Stimulated activated CD8-positive, alpha-beta memory T cell treated with anti-CD3 and anti-CD28 coated beads, Interleukin-2, amount 100 ng/mL, for 1 hour (primary cell): ENCODE measurements around the gene CXCL5.

ENCODE experiments used
- DNase-seq, 2 donors: peaks; one replicate each; pipeline ENCODE4 v3.0.0-alpha.2; 2020; ENCODE audit warnings: low read depth in 2 of 2

The CXCL5 gene

DNA sequence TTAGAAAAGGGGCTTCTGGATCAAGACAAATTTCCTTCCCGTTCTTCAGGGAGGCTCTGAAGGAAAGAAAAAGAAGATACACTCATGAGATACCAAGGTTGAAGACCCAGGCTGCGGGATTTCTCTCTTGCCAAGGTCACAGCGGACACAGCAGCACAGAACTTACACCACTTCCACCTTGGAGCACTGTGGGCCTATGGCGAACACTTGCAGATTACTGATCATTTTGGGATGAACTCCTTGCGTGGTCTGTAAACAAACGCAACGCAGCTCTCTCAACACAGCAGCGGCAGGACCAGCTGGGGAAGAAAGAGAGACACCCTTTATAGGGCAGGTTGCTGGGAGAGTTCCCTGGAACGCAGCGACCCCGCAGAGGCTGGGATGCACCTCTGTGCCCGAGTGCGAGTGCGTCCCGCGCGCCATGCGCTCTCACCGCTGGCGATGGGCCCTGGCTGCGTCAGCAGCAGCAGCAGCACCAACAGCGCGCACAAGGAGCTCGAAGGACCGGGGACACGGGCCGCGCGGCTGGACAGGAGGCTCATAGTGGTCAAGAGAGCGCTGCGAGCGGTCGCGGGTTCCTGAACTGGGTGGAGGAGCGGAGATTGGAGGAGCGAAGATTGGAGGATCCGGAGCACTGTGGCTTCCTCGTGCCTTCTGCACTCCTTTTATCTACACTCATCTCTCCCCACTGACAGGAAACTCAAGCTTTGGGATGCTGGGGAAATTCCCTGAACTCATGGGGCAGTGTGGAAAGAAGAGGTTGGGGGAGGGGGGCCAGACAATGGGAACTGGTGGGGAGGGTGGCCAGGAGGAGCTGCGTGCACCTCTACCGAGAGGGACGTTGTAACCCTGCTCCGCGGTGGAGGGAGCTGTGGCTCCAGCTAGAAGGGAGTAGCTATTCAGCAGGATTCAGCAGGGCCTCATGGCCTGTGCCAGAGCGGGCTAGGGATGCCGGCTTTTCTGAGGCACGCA is at the start of gene CXCL5:
CXCL5 (minus strand) TSS at position 638 of the 972 bp plus-strand sequence; CDS start at position 542, 96 bp downstream.
- no peak for DNase-seq

DNA sequence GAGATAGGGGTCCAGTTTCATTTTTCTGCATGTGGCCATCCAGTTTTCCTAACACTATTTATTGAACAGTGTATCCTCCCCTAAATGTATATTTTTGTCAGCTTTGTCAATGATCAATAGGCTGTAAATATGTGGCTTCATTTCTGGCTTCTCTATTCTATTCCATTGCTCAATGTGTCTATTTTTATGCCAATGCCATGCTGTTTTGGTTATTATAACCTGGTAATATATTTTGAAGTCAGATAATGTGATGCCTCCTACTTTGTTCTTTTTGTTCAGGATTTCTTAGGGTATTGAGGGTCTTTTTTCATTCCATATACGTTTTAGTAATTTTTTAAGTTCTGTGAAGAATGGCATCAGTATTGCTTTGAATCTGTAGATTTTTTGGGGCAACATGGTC is 48.7 kb upstream of the CXCL5 start:
- no peak for DNase-seq

DNA sequence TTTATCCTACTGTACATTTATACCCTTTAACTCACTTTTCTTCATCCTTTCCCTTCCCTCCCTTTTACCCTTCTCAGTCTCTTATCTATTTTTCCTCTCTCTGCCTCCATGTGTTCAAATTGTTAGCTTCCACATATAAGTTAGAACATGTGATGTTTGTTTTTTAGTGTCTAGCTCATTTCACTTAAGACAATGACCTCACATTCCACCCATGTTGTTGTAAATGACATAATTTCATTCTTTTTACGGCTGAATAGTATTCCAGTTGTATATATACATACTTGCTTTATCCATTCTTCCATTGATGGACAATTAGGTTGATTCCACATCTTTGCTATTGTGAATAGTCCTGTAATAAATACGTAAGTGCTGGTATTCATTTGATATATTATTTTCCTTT is 47.3 kb upstream of the CXCL5 start:
- DNase-seq: no peak

DNA sequence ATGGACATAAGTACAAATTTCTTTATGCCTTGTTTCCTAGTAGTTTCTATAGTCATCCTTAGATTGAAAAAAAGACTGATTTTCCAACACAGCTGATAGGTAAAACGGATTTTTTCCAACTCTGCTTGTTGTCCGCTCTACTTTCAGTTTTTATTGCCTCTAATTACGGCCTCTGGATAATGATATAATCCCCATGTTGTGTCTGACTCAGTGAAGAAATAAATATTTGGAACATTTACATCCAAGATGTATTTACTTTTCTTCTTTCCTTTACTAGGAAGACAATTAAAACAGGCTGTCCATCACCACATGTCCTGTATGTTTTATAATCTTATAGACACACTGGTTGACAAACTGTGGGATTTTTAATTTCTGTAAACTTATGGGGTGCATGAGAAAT is 46.8 kb upstream of the CXCL5 start:
- no peak for DNase-seq

DNA sequence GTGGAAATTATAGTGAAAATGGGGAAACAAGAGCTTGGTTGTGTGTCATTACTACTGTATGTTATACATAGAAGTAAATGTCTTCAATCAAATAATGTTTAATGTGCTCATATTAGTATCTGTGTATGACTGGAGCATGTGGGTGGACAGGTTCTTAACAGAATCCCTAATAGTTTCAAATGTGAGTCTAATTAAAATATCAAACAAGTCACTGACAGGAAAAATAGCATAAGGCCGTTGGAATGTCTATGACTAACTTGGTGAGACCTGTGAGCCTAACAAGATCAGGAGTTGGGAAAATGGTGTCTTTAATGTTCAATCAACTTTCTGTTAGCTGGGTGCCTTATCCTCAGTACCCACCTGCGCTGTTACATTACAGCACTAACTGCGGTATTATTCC is 46.2 kb upstream of the CXCL5 start:
- DNase-seq: no peak

DNA sequence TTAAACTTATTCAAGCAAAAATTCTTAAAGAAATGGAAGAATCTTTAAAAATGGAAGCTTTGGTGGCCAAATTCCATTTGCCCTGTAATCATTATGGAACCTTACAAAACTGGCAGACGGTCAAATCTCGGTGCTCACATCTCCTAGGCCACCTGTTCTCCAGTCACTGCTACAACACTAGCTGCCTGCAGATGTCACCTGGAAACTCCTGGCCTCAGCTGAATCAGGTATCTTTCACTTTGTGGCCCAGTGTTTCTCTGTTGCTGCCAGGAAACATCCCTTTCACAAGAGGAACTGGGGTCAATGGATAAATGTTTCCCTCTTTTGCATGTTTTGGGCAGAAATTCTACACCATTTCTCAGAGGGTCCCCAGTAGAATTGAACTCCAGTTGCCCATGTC is 44.2 kb upstream of the CXCL5 start:
- no peak for DNase-seq

DNA sequence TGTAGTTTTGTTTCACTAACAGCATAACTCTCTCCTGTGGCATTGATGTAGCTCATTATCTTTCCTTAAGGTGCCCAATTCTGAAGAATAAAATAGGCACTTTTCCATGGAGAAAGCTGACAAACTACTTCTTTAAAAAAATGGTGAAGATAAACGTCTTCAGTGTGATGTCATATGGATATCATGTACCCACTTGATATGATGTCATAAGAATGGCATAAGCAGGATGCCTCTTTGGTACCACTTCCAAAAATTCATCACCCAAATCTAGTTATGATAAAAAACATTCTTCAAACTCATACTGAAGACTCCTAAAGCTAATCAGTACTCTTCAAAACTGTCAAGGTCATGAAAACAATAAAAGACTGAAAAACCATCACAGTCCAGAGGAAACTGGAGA is 42.9 kb upstream of the CXCL5 start:
- DNase-seq: no peak

DNA sequence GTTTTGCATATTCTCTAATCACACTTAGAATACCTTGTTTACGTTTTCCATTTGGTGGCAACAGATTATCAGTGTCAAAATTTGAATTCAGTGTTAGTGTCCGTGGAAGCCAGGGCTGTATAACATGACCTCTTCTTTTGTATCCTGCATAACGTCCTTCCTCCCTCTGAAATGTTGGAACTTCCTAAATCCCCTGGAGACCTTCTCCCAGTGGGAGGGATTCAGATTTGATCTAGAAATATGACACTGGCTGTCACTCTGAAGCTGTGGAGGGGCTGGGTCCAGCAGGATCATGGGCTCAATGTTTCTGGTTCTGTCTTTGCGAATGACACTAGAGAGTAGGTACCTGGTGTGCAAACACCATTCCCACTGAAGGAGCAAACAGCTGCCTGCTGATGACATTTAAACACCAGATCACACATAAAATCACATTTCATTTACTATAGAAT is 40.9 kb upstream of the CXCL5 start:
- DNase-seq: no peak

DNA sequence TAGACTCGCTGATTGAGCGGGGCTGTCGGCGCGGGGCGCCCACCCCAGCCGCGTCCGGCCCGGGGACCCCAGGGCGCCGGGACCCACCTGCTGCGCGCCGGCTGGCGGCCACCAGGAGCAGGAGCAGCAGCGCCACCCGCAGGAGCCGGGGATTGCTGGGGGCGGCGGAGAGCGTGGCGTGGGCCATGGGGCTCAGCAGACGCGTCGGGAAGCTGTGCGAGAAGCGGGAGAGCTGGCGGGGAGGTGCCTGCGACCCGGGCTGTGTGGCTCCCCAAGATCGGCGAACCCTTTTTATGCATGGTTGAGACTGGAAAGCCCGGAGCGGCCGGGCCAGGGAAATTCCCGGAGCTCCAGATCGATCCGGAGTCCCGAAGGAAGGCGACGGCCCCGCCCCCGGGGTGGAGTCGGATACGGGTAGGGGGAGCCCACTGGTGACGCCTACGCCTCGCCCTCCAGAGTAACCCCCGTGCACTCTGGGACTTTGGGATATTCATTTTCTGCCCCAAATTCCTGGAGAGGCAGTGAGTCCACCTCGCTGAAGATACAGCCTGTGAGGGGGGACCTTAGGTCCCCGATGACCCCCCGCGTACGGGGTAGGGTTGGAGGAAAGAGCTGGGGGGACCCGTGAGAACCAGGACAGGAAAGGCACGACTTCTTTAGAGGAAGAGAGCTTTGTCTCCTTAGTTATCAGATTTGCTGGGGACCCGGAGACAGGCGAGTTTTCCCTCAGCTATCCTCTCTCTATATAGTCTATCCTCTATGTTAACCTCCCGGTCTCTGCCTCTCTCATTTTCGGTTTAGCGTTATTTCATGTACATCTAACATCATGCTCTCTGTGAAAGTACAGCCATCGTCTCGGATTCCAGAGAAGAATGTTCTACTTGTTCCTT is 40.2 kb upstream of the CXCL5 start, which contains the start of gene CXCL3:
CXCL3 (minus strand) TSS at position 265 of the 890 bp plus-strand sequence; CDS start at position 187, 78 bp downstream.
- DNase-seq: no peak

DNA sequence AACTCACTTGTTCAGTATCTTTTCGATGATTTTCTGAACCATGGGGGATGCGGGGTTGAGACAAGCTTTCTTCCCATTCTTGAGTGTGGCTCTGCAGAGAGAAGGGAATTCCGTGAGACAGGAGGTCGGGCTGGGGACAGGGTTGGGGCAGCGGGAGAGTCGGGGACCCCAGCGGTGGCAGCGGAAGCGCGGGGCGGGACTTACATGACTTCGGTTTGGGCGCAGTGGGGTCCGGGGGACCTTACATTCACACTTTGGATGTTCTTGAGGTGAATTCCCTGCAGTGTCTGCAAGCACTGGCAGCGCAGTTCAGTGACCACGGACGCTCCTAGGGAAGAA is 39.6 kb upstream of the CXCL5 start:
- DNase-seq: no peak

DNA sequence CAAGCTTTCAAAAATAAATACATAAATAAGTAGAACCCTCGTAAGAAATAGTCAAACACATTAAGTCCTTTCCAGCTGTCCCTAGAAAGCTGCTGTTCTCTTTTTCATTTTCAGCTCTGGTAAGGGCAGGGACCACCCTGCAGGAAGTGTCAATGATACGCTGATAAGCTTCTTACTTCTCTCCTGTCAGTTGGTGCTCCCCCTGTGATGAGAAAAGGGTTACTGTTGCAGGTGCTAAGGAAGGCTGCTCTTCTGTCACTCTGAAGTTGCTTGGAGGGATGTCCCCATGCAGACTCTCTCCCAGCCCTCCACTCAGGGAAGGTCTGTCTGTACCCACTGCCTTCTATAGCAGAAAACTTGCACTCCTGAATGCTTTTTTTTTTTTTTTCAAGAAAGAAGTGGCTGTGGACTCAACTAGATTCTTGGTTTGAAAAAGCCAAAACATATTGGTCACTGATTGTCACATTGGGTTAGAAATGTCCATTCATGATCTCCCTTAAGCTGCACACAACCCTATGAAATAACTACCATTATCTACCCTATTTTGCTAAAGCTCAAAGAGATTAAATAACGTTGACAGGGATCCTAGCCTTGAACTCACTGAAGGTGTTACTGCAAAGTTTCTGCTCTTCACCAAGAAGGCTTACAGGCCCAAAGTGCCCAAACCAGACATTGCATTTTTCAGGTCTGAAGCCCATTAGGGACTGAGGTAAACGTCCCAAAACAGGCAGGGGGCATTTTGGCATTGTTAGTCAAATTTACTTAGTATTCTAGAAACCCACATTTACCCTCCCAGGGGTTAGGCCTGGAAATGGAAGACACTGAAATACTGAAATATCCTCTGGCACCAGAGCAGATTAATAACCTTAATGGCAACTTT is 38.8 kb upstream of the CXCL5 start:
- no peak for DNase-seq

DNA sequence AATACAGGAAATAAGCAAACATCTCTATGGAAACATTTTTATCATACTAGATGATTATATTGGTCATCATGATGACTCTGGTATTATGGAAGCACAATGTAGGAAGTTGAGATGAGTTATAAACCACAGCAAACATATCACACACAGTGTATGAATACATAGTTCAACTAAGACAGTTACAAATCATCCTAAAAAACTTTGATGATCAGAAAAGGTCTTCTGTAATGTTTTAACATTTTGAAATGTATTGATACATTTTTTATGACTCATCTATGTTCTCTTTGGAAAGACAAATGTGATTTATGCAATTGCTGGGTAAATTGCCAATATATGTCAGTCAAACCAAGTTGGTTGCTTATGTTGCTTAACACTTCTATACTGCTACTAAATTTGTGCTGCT is 35.3 kb upstream of the CXCL5 start:
- DNase-seq: no peak

DNA sequence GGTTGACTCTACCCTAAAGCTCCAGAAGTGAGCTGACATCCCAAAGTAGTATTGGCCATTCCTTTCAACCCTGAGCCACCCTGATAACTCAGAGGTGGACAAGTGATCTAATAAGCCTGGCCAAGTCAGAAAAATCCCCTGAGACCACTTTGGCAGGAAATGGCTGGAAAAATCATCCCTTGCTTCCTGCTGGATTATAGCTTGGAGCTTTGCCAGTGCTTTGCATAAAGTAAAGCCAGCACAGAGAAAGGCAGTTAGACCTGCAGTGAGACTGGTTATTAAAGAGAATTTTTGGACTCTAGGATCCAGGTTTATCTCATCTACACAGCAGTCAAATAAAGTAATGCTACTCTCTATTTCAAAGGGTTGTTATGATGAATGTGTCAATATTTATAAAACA is 33.6 kb upstream of the CXCL5 start:
- no peak for DNase-seq

DNA sequence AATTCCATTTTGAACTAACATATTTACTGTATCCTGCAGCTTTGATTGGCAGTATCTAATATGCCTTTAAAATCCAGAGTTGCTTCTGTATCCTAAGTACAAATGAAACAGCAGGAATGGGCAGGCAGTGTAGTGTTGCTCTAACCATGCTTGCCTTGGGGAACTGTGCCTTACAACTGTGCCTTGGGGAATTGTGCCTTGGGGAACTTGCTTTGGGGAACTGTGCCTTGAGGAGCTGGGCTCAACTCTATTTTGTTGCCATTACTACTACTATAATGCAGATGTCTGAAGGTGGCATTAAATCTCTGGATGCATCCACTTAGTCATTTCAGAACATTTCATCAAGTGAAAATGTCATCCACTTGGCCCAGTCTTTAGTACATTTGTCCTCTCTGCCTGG is 33.1 kb upstream of the CXCL5 start:
- DNase-seq: no peak

DNA sequence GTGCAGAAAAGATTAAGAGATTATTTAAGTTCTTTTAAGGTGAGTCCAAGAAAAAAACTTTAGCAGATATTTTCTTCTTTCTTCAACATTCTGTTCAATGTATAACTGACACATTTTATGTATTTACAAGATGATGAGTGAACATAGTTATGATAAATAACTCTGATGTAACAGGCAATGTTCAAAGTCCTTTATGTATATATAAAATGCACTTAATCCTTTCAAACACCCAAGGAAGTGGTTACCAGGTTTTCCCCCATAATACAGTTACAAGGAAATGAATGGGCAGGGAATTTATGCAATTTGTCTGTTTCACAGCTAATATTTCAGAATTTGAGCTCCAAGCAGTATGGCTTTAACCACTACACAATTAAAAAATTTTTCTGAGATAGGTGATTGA is 31.8 kb upstream of the CXCL5 start:
- DNase-seq: no peak

DNA sequence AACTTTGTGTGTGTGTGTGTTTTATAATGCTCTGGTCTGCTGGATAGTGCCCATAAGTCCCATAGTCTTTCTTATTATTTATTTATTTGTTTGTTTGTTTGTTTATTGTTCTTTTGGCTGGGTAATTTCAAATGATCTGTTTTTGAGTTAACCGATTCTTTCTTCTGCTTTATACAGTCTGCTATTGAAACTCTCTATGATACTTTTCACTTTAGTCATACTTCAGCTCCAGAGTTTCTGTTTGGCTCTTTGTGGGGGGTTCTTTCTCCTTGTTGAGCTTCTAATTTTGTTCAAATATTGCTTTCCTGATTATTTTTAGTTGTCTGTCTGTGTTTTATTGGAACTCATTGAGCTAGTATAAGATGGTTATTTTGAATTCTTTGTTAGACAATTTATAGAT is 30.0 kb upstream of the CXCL5 start:
- no peak for DNase-seq

DNA sequence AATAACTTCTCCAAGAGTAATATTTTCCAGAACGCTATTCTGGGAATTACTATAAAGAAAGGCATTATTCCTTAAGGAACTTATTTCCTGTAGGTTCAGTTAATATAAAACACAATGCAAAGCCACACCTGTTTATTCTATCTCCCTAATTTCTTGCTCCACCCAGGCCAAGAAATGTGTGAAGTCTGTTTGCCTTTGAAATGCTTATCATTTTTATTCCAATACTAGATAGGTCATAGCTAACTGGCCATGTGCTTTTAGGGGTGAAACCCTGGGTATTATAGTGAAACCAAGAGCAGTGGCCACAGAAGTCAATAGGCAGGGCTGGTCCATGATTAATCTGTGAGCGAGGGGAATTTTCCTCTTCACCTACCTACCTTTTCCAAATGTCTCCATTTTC is 25.2 kb upstream of the CXCL5 start:
- no peak for DNase-seq

DNA sequence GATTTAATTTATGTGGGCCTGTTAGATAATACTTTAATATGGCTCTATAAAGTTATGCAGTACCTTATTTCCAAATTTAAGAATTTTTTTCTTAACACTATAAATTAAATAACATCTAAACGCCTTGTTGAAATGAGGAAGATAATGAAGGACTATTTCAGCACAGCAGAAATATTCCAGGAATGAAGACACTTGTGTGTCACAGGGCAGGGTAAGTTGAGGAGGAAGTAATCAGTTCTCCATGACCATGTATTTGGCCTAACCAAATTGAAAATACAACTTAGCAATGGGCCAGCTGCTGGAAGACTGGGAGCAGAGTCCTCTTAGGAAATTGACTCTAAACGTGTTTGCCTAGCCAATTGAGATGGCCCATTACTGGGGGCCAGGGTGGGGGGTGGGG is 23.1 kb upstream of the CXCL5 start:
- no peak for DNase-seq

DNA sequence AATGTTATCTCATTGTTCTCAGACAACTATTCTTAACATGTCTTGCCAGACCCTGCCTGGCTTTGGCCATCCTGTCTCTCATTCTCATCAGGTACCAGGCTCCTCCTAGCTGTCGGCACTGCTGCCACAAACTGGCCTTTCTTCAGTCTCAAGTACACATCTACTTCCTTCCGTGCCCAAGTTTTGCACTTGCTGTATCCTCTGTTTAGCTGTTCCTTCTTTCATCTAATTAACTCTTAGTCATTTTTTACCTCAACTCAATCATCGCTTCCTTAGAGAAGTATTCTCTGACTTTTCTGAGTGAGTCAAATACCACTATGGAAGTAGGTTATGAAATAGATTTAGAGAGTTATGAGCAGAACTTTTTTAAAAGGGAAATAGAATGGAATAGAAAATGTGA is 20.3 kb upstream of the CXCL5 start:
- DNase-seq: no peak

DNA sequence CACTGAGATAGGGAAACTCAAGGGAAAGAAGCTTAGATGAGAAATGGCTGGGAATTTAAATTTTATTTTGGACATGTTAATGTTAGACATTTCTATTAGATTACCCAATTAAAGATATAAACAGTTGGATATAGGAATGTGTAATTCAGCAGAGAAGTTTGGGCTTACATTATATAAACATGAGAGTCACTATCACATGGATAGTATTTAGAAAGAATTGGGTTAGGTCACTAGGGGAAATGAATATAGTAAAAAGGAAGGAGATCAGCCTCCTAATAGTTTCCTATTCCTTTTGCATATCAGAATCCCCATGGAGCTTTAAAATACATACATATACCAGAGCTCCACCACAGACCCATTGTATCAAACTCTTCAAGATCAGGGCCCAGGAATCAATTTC is 19.6 kb upstream of the CXCL5 start:
- no peak for DNase-seq

DNA sequence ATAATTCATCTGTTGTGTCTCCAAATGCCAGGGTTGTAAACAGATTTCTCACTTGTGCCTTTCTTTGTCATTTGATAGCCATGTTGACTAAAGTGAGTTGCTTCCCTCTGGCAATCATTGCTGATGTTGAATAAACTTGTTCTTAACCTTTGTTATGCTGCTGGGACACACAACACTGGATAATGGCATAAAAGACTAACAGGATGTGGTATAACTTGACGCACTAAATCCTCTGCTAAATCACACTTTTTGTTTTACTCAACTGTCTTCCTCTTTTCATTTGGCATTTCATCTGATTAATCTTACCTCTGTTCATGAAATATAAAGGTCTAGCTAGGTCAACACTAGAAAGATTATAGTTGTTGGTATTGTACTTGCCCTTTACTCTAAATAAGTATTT is 17.6 kb upstream of the CXCL5 start:
- no peak for DNase-seq
